HPDE6-E6E7 (cell line): ENCODE results near the gene TTLL9.
"Not testable (repeated sequence)": the region's sequence is repeated elsewhere in the genome, so short reads cannot be mapped to it uniquely, and the experiment has no call there.

Experiments
- DNase-seq: peaks from one replicate; pipeline ENCODE4 v3.0.0; 2011; ENCODE audit warnings: missing footprints; ENCODE audit errors: extremely low spot score

The TTLL9 gene, protein sequence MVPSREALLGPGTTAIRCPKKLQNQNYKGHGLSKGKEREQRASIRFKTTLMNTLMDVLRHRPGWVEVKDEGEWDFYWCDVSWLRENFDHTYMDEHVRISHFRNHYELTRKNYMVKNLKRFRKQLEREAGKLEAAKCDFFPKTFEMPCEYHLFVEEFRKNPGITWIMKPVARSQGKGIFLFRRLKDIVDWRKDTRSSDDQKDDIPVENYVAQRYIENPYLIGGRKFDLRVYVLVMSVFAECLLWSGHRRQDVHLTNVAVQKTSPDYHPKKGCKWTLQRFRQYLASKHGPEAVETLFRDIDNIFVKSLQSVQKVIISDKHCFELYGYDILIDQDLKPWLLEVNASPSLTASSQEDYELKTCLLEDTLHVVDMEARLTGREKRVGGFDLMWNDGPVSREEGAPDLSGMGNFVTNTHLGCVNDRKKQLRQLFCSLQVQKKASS

DNA sequence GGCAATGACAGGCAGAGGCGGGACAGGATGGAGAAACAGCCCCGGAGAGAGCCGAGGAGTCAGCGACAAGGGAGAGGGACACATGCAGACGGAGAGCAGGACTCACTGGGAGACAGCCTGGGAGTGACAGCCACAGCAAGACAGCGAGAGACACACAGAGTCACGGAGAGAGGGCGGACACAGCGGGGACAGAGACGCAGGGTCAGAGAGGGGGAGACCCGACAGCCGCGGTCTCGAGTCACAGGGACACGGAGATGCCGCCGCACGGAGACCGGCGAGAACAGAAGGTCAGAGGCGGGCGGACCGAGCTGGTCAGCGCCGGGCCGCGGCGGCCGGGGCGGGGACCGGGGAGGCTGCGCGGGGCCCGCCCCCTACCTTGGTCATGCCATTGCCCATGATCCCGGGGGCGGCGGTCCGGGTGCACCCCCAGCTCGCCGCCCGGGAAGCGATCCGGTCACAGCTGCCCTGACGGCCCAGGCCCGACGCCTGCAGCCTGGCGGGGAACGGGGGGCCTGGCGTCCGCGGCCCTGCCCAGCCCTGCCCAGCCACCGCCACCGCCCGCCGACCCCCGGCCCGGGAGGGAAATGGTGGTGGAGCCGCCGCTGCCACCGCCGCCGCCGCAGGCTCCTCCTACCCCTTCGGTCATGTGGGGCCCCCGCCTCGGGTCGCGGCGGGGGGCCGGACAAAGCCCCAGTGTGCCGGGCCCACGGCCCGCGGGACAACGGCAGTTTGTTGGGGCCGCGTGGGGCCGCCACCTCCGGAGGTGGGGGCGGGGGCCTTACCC lies at the start of gene TTLL9, which contains the start of gene DUSP15:
Gene TTLL9, plus strand, starts transcription at position 693 of the 784 bp plus-strand sequence. CDS start 493 bp downstream, outside the sequence.
Gene DUSP15, minus strand, starts transcription at position 586 of the 784 bp plus-strand sequence. Its CDS starts 190 bp downstream, at position 396.
- no peak for DNase-seq

- no peak for DNase-seq
Observed at GRCh38 chr20:31821427-31821826, 49.0 kb upstream of the TTLL9 start.

DNA sequence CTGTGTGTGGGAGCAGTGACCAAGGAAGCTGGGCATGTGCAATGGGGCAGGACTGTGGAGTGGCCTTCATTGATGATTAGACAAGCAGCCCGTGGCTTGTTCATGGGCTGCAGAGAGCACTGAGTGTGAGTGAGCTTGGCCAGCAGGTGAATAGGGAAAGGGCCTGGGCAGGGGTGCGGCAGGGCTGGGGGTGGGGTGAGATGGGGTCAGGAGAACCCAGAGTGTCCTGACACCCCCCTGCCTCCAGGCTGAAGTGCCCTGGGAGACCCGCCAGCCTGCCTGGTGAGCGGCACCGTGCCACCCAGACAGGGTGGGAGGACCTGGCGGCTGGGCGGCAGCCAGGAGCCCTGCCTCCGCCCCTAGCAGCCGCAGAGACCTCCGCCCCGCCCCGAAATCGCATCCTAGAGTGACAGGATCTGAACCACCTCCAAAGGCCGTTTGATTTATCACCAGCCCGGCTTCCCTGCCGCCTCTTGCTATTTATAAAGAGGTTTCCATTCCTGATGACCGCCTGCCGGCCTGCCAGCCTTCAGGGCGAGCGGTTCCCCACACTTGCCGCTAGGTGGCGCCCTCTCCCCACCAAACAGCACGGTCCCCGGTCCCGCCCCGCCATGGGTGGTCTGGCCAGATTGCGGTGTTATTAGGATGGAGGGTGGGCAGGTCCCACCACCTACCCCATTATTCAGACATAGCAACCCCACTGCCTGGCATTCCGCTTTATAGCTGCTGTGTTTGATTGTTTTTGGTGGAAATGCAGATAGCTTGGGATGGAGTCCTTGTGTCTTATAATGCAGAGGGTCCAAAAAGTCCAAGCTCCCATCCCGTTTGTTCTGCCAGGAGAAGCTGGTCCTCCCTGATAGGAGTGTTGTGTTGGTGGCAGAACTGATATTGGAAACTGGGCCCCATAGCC lies 47.8 kb upstream of the TTLL9 start:
- peak; percentile 90 for DNase-seq

GRCh38 chr20:31823360-31824124 lies 46.9 kb upstream of the TTLL9 start:
- DNase-seq: no peak

DNA sequence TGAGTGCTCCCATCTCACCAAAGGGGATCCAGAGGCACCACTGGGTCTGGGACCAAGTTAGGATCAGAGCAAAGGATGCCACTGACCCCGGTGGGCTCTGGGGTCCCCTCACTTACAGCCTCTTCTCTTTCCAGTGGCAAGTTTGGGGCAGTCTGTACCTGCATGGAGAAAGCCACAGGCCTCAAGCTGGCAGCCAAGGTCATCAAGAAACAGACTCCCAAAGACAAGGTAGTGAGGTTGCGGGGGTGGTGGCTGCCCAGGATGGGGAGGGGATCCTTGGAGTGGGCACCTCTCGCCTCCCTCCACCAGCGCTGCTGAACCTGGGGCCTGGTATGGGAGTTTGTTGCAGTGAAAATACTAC lies 46.3 kb upstream of the TTLL9 start:
- DNase-seq: no peak

DNA sequence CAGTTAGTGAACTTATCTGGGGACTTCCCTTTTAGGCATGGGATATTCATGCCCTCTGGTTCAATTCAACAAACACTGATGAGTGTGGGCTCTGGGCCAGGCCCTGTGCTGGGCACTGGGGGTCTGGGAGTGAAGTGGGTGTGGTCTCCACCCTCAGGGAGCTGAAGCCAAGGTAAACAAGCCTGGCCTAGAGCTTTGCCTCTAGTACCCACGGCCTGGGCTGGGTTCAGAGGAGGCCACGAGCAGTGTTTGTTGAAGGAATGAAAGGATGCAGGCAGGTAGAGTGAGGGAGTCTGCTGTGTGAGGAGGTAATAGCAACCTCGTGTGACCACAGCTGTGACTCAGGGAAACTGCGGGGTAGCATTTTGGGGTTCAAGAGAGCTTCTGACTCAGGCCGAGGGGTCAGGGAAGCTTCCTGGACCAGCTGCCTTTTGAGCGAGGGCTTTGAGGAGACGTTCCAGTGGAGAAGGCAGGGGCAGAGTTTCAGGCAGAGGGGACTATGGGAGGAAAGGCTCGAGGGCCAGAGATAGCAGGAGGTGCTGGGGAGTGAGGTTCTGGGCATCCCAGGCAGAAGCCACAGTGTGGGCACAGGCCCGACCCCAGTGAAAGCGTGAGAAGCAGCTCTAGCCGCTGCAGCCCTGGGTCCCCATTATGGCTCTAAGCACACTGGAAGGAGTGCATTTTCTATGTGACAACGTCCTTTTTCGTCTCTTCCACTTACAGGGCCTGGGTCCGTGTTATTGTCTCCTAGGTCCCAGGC lies 45.7 kb upstream of the TTLL9 start:
- no peak for DNase-seq

- DNase-seq: no peak
Observed at GRCh38 chr20:31826074-31826473, 44.4 kb upstream of the TTLL9 start.

- no peak for DNase-seq
Observed at GRCh38 chr20:31827059-31827458, 43.4 kb upstream of the TTLL9 start.

- DNase-seq: not testable (repeated sequence)
Observed at GRCh38 chr20:31828016-31828415, 42.4 kb upstream of the TTLL9 start.

GRCh38 chr20:31829731-31830130 lies 40.7 kb upstream of the TTLL9 start:
- DNase-seq: no peak

- DNase-seq: no peak
Observed at GRCh38 chr20:31830406-31830981, 39.9 kb upstream of the TTLL9 start.

DNA sequence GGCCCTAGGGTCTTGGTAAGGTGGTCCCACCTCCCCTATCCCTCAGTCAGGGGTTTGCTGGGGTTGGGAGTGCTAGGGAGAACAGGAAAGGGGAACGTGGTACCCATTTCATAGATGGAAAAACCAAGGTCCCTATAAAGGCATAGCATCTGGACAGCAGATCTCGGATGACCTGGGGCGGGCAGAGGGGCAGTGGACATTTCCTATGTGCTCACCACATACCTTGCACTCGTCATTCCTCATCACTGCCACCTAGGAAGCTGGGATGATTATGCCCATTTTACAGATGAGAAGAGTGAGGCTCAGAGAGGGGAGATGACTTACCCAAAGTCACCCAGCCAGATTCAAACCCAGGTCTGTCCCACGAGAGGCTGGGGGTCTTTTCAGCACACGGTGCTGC lies 39.2 kb upstream of the TTLL9 start:
- DNase-seq: no peak

DNA sequence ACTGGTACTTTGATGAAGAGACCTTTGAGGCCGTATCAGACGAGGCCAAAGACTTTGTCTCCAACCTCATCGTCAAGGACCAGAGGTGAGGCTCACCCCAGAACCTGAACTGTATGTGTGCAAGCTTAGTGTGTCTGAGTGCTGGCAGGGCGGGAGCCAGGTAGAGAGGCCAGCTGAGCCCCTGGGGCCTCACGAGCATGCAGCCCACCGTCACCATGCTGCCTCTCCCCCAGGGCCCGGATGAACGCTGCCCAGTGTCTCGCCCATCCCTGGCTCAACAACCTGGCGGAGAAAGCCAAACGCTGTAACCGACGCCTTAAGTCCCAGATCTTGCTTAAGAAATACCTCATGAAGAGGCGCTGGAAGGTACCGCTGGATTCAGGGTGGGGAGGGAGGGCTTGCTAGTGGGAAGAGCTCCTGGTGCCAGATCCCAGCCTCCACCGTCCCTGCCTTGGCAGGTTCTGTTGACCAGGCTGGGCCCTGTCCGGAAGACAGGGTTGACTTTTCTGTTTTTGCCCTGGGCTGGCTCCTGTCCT lies 38.6 kb upstream of the TTLL9 start:
- no peak for DNase-seq

DNA sequence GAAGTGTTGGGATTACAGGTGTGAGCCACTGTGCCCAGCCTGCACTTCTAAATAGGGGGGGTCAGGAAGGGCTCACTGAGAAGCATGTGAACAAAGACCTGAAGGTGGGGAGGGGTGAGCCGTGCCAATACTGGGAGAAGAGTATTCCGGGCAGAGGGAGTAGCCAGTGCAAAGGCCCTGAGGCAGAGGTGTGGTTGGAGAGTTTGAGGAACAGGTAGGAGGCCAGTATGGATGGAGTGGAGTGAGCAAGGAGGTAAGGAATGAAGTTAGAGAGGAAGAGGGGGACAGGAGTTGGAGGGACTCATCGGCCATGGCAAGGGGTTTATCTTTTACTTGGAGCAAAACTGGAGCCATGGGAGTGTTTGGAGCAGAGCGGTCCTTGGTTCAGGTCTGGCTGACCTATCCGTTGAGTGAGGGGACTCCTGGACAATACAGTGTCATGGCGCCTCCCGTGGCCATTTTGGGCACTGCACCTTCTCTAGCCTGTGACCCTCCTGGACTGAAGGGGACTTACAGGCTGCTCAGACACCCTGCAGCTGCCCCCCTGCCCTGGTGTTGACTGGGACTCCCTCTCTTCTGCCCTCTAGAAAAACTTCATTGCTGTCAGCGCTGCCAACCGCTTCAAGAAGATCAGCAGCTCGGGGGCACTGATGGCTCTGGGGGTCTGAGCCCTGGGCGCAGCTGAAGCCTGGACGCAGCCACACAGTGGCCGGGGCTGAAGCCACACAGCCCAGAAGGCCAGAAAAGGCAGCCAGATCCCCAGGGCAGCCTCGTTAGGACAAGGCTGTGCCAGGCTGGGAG lies 37.1 kb upstream of the TTLL9 start:
- DNase-seq: no peak

- no peak for DNase-seq
Observed at GRCh38 chr20:31833931-31834521, 36.4 kb upstream of the TTLL9 start.

GRCh38 chr20:31835554-31835953 lies 34.9 kb upstream of the TTLL9 start:
- no peak for DNase-seq

- peak; percentile 98 for DNase-seq
Observed at GRCh38 chr20:31835977-31836852, 34.2 kb upstream of the TTLL9 start.
